Liver (tissue), 9 donors: ENCODE results near the gene GRAMD1A. TPM values are rescaled to one million over a fixed set of nuclear protein-coding genes. Genes with fewer than 3 reads are reported as not detected.

ENCODE experiments used
- DNase-seq: peaks from one replicate; pipeline ENCODE4 v3.0.0-alpha.2; 2017; ENCODE audit warnings: low spot score
- H3K27ac ChIP-seq, 2 donors: one replicate each; pipeline ENCODE4 v1.7.0; 2013; ENCODE audit warnings: inconsistent platforms in 2 of 2, low read length in 2 of 2, control low read depth in 1 of 2, low read depth in 1 of 2, mild to moderate bottlenecking in 1 of 2
- H3K27me3 ChIP-seq, 4 donors: one replicate each; pipeline versions ENCODE4 v1.6.1 to v1.7.0; 2013; ENCODE audit warnings: low read length in 3 of 4, inconsistent platforms in 1 of 4, mild to moderate bottlenecking in 1 of 4, moderate library complexity in 1 of 4; ENCODE audit not compliant: control insufficient read depth in 4 of 4, insufficient read depth in 4 of 4
- H3K36me3 ChIP-seq, 4 donors: one replicate each; pipeline versions ENCODE4 v1.6.1 to v1.7.0; 2013; ENCODE audit warnings: low read length in 3 of 4, mild to moderate bottlenecking in 3 of 4, low read depth in 1 of 4, moderate library complexity in 1 of 4; ENCODE audit not compliant: control insufficient read depth in 4 of 4, insufficient read depth in 3 of 4
- H3K4me1 ChIP-seq, 4 donors: one replicate each; pipeline versions ENCODE4 v1.6.1 to v1.7.0; 2013; ENCODE audit warnings: low read length in 3 of 4, mild to moderate bottlenecking in 3 of 4, moderate library complexity in 1 of 4; ENCODE audit not compliant: control insufficient read depth in 4 of 4, insufficient read depth in 4 of 4
- H3K4me3 ChIP-seq, 3 donors: one replicate each; pipeline versions ENCODE4 v1.6.1 to v1.7.0; 2013; ENCODE audit warnings: low read length in 3 of 3, control low read depth in 1 of 3, low read depth in 1 of 3, mild to moderate bottlenecking in 1 of 3
- H3K9ac ChIP-seq, 2 donors: one replicate each; pipeline ENCODE4 v1.7.0; 2013; ENCODE audit warnings: low read length in 2 of 2, mild to moderate bottlenecking in 2 of 2, moderate library complexity in 2 of 2, control low read depth in 1 of 2, low read depth in 1 of 2
- H3K9me3 ChIP-seq, 4 donors: one replicate each; pipeline versions ENCODE4 v1.6.1 to v1.7.0; 2013; ENCODE audit warnings: low read length in 3 of 4; ENCODE audit not compliant: control insufficient read depth in 4 of 4
- EGR1 ChIP-seq, 2 donors: IDR thresholded peaks; 2 replicates each; pipeline ENCODE4 v1.6.1; 2016 to 2018; ENCODE audit warnings: antibody characterized with exemption in 2 of 2, low read depth in 2 of 2
- FOXA1 ChIP-seq: IDR thresholded peaks from 2 replicates; pipeline ENCODE4 v1.6.1; 2016; ENCODE audit warnings: antibody characterized with exemption
- FOXA2 ChIP-seq: IDR thresholded peaks from 2 replicates; pipeline ENCODE4 v1.6.1; 2016; ENCODE audit warnings: antibody characterized with exemption
- GABPA ChIP-seq, 2 donors: IDR thresholded peaks in 1 of 2; conservative IDR thresholded peaks in 1 of 2; 2 replicates each; pipeline ENCODE4 v1.6.1; 2016; ENCODE audit warnings: antibody characterized with exemption in 2 of 2, mild to moderate bottlenecking in 1 of 2, moderate library complexity in 1 of 2
- HNF4A ChIP-seq, 2 donors: conservative IDR thresholded peaks; 2 replicates each; pipeline ENCODE4 v1.6.1; 2016; ENCODE audit warnings: antibody characterized with exemption in 2 of 2, mild to moderate bottlenecking in 2 of 2
- HNF4G ChIP-seq: IDR thresholded peaks from 2 replicates; pipeline ENCODE4 v1.6.1; 2016; ENCODE audit warnings: antibody characterized with exemption
- JUND ChIP-seq, 2 donors: IDR thresholded peaks; 2 replicates each; pipeline ENCODE4 v1.6.1; 2016; ENCODE audit warnings: antibody characterized with exemption in 2 of 2
- NR2F2 ChIP-seq: IDR thresholded peaks from 2 replicates; pipeline ENCODE4 v1.6.1; 2016; ENCODE audit warnings: antibody characterized with exemption
- RAD21 ChIP-seq, 2 donors: IDR thresholded peaks; 2 replicates each; pipeline ENCODE4 v1.6.1; 2016; ENCODE audit warnings: antibody characterized with exemption in 2 of 2, mild to moderate bottlenecking in 2 of 2
- RXRA ChIP-seq, 2 donors: IDR thresholded peaks; 2 replicates each; pipeline ENCODE4 v1.6.1; 2017 to 2018; ENCODE audit warnings: antibody characterized with exemption in 2 of 2, mild to moderate bottlenecking in 1 of 2
- SP1 ChIP-seq: IDR thresholded peaks from 2 replicates; pipeline ENCODE4 v1.6.1; 2018; ENCODE audit warnings: antibody characterized with exemption, mild to moderate bottlenecking
- TAF1 ChIP-seq: conservative IDR thresholded peaks from 2 replicates; pipeline ENCODE4 v1.6.1; 2016; ENCODE audit warnings: antibody characterized with exemption, mild to moderate bottlenecking
- YY1 ChIP-seq: IDR thresholded peaks from 2 replicates; pipeline ENCODE4 v1.6.1; 2016; ENCODE audit warnings: antibody characterized with exemption, mild to moderate bottlenecking
- WGBS: extraction: QIAGEN DNeasy Blood & Tissue Kit; methylation state at CpG from one replicate; pipeline ENCODE4 v1.1.7; 2013; 5-methylcytosine and 5-hydroxymethylcytosine counted together
- polyA plus RNA-seq, 2 donors: library from polyadenylated mRNA; stranded (reverse) in 1 of 2; unstranded in 1 of 2; fragments of 200-250 nt in 1 of 2; fragments of >200 nt in 1 of 2; fragmentation: Nextera tagmentation in 1 of 2; extraction: Ambion mirVana in 1 of 2; gene quantifications; one replicate each; pipeline versions ENCODE4 v1.2.1 to v1.2.3, GENCODE V29; 2013 to 2015
- total RNA-seq, 2 donors: library from RNA; depleted of rRNA; stranded (reverse); fragments of >200 nt; gene quantifications; one replicate each; pipeline ENCODE4 v1.2.3, GENCODE V29; 2014
- TF ChIP-seq, protein P1 (sequence below): IDR thresholded peaks from 2 replicates; pipeline ENCODE4 v1.6.1; 2016; ENCODE audit warnings: antibody characterized with exemption
- TF ChIP-seq, protein P2 (sequence below): IDR thresholded peaks from 2 replicates; pipeline ENCODE4 v1.6.1; 2016; ENCODE audit warnings: antibody characterized with exemption, mild to moderate bottlenecking
- TF ChIP-seq, protein P3 (sequence below): IDR thresholded peaks from 2 replicates; pipeline ENCODE4 v1.6.1; 2016; ENCODE audit warnings: antibody characterized with exemption
- TF ChIP-seq, protein P4 (sequence below): fragments of 150-350 bp; IDR thresholded peaks from 2 replicates; pipeline ENCODE4 v1.5.1; 2017; ENCODE audit warnings: improper control_type of control experiment, low read depth, low read length; ENCODE audit not compliant: missing input control
- TF ChIP-seq, protein P5 (sequence below): IDR thresholded peaks from 2 replicates; pipeline ENCODE4 v1.6.1; 2016; ENCODE audit warnings: antibody characterized with exemption
- donor health status: healthy.
- donor health status: healthy.
- donor health status: healthy.
- donor health status: healthy.
- donor health status: healthy.

The GRAMD1A gene
- total and polyA plus RNA-seq, 4 donors: 8.6 to 14.1 (median 11.2) TPM

DNA sequence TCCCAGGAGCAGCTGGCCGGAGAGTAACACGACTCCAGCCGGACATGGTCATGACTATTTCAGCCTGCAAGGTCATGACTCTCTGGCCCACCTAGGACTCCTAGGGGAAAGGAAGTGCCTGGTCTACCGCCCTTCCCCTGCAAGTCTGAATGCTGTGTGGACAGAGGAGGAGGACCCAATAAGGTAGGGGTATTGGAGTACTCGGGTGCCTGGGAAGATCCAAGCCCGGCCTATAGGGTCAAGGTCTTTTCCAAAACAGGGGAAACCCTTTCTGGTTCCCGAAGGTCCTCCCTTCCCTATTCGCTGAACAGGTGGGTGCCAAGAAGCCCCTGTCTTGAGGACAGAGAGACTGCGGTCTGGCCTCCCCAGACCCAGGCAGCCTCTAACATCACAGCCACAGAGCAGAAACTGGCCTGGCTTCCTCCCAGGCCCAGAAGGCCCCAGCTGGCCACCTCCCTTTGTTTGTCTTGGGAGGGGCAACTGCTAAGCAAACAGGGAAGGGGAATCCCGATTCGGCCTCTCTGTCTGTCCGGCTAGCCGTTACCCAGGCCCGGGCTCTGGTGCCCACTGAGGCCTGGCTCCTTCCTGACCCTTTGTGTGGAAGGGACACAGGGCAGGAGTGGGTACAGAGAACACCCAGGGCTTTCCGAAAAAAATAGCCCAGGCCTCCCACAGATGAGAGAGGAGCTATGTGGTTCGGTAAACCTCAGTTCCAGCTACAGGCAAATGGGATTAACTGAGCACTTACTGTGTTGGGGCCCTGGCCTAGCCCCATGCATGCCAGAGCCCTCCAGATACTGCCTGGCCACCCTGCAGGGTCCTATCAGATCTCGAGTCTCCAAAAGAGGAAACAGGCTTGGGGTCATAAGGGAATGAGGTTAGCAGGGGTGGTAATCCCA lies 5.2 kb upstream of the GRAMD1A start:
- WGBS: 39% methylated on average over 17 of the region's 17 CpGs
- H3K27ac ChIP-seq: peak overlapping the region; percentile 68 to 70
- no peaks in the 10 kb centered on the region for H3K9me3 ChIP-seq
- peaks cover 10 to 27% (median 18%) of the 10 kb centered on the region in 4 donors for H3K4me1 ChIP-seq
- no peaks in the 10 kb centered on the region for H3K27me3 ChIP-seq
- H3K4me3 ChIP-seq: no peak overlapping the region
- peak overlapping the region in 1 of 2 donors; percentile 75 for H3K9ac ChIP-seq
- no peak for DNase-seq
- H3K36me3 ChIP-seq: no peaks in the 10 kb centered on the region
- TF ChIP-seq, protein P1, sequence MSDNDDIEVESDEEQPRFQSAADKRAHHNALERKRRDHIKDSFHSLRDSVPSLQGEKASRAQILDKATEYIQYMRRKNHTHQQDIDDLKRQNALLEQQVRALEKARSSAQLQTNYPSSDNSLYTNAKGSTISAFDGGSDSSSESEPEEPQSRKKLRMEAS: peak; percentile 54
- TF ChIP-seq TAF1 (no peak), EGR1 (IDR thresholded peaks at IDR 0.05; ENCODE audit: low read depth in 2 of 2) (no peak), YY1 (peak; percentile 31), RXRA (IDR thresholded peaks at IDR 0.05) (peak; percentile 53 to 59), HNF4G (peak; percentile 19), RAD21 (IDR thresholded peaks at IDR 0.05) (peak; percentile 23 to 38), FOXA1 (peak; percentile 95), GABPA (IDR thresholded peaks at IDR 0.05 in 1 of 2, conservative IDR thresholded peaks at IDR 0.05 in 1 of 2) (no peak), FOXA2 (peak; percentile 96), NR2F2 (peak; percentile 79), JUND (IDR thresholded peaks at IDR 0.05) (no peak), SP1 (peak; percentile 95), HNF4A (conservative IDR thresholded peaks at IDR 0.05) (peak; percentile 26 to 56)
- TF ChIP-seq, protein P2, sequence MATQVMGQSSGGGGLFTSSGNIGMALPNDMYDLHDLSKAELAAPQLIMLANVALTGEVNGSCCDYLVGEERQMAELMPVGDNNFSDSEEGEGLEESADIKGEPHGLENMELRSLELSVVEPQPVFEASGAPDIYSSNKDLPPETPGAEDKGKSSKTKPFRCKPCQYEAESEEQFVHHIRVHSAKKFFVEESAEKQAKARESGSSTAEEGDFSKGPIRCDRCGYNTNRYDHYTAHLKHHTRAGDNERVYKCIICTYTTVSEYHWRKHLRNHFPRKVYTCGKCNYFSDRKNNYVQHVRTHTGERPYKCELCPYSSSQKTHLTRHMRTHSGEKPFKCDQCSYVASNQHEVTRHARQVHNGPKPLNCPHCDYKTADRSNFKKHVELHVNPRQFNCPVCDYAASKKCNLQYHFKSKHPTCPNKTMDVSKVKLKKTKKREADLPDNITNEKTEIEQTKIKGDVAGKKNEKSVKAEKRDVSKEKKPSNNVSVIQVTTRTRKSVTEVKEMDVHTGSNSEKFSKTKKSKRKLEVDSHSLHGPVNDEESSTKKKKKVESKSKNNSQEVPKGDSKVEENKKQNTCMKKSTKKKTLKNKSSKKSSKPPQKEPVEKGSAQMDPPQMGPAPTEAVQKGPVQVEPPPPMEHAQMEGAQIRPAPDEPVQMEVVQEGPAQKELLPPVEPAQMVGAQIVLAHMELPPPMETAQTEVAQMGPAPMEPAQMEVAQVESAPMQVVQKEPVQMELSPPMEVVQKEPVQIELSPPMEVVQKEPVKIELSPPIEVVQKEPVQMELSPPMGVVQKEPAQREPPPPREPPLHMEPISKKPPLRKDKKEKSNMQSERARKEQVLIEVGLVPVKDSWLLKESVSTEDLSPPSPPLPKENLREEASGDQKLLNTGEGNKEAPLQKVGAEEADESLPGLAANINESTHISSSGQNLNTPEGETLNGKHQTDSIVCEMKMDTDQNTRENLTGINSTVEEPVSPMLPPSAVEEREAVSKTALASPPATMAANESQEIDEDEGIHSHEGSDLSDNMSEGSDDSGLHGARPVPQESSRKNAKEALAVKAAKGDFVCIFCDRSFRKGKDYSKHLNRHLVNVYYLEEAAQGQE: peak; percentile 68
- TF ChIP-seq, protein P3, sequence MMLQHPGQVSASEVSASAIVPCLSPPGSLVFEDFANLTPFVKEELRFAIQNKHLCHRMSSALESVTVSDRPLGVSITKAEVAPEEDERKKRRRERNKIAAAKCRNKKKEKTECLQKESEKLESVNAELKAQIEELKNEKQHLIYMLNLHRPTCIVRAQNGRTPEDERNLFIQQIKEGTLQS: no peak
- TF ChIP-seq, protein P4, sequence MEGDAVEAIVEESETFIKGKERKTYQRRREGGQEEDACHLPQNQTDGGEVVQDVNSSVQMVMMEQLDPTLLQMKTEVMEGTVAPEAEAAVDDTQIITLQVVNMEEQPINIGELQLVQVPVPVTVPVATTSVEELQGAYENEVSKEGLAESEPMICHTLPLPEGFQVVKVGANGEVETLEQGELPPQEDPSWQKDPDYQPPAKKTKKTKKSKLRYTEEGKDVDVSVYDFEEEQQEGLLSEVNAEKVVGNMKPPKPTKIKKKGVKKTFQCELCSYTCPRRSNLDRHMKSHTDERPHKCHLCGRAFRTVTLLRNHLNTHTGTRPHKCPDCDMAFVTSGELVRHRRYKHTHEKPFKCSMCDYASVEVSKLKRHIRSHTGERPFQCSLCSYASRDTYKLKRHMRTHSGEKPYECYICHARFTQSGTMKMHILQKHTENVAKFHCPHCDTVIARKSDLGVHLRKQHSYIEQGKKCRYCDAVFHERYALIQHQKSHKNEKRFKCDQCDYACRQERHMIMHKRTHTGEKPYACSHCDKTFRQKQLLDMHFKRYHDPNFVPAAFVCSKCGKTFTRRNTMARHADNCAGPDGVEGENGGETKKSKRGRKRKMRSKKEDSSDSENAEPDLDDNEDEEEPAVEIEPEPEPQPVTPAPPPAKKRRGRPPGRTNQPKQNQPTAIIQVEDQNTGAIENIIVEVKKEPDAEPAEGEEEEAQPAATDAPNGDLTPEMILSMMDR: no peak
- TF ChIP-seq, protein P5, sequence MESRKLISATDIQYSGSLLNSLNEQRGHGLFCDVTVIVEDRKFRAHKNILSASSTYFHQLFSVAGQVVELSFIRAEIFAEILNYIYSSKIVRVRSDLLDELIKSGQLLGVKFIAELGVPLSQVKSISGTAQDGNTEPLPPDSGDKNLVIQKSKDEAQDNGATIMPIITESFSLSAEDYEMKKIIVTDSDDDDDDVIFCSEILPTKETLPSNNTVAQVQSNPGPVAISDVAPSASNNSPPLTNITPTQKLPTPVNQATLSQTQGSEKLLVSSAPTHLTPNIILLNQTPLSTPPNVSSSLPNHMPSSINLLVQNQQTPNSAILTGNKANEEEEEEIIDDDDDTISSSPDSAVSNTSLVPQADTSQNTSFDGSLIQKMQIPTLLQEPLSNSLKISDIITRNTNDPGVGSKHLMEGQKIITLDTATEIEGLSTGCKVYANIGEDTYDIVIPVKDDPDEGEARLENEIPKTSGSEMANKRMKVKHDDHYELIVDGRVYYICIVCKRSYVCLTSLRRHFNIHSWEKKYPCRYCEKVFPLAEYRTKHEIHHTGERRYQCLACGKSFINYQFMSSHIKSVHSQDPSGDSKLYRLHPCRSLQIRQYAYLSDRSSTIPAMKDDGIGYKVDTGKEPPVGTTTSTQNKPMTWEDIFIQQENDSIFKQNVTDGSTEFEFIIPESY: no peak
